Activated CD8-positive, alpha-beta memory T cell treated with anti-CD3 and anti-CD28 coated beads, Interleukin-2, amount 50 U/mL, for 24 hours (primary cell): ENCODE data around the gene HHIP.

ENCODE experiments used
- DNase-seq: peaks from one replicate; pipeline ENCODE4 v3.0.0-alpha.2; 2020; ENCODE audit errors: extremely low read depth

HHIP gene

DNA sequence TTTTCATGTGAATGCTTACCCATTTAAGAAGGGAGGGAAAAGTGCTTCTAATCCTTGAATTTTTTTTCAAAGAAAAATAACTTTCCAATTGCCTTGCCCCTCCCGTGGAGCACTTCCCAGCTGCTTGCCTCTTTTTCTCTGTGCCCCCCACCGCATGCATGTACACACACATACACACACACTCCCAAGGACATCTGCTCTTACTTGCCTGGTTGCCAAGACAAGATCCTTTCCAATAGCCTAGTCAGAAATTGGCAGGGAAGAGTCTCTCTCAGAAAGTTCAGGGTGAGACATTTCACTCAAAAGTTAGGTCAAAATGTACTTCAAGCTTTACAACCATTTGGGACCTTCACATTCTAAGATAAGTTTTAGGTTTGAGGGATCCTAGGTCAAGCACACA is 10.9 kb downstream of the HHIP start:
- DNase-seq = no peak

DNA sequence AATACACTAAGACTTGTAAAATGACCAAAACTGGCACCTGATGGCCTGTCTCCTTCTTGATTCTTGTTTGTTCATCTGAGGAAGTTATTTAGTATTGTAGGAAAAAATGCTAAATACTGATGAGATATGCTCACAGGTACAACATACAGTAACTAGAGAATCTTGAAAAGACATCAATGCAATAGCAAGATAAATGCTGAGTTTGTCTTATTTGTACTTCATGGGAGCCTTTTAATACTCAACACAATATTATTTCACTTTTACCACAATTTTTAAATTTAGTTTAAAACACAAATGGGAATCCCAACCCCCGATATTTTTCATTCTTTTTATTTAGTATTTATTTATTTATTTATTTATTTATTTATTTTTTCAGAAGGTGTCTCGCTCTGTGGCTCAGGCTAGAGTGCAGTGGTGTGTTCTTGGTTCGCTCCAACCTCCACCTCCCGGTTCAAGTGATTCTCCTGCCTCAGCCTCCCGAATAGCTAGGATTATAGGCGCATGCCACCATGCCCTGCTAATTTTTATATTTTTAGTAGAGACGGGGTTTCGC is 12.1 kb downstream of the HHIP start:
- DNase-seq = no peak

DNA sequence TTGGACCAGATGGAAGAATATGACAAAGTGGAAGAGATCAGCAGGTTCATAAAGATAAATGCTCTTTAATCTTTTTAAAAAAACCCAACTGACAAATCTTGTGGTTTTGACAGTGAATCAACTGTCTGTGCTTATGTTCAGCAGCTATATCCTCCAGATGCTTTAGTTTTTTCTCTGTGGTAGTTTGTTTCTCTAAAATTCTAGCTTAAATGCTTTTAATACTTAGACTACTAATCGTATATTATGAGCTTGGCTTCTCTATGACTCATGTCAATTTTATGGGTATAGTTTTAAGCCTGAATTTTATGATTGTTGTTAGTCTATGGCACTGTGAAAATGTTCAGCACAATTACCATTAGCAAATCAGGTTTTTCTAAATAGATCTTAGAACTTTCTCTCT is 12.9 kb downstream of the HHIP start:
- no peak for DNase-seq

DNA sequence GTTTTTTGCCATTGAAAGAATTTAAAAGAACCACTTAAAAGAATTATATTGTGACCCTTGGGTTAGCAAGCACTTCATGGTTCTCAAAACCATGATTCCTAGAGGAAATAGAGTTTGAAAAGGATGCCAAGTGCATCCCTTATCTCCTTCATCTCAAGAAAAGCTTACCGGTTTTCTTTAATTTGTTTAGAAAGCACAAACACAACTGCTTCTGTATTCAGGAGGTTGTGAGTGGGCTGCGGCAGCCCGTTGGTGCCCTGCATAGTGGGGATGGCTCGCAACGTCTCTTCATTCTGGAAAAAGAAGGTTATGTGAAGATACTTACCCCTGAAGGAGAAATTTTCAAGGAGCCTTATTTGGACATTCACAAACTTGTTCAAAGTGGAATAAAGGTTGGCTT is 13.5 kb downstream of the HHIP start:
- no peak for DNase-seq

DNA sequence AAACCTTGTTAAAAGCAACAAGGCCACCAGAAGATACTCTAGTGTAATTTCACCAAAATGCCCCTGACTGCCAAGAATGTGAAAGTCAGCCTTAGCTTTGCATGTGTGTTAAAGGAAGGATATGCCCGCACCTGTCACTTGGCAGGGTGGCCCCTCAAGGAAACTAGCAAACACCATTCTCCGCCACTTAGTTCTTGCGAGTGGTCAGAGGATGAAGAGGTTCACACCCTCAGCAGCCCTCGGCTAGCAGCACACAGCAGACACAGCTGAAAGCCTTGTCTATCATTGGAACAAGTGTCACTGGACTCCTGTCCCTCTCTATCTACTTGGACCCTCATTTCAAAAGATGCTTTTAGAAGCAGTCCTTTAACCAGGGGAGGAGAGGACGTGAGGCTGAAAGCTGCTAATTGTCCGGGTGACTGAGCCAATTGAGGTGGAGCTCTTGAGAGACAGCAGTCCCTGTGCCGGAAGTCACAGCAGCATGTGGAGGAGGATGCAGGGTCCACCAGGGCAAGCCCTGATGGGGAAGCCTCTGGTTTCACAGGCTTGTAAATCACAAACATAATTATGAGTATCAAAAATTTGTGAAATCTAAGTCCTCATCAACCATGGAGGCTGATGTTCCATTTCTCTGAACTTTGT is 18.0 kb downstream of the HHIP start:
- no peak for DNase-seq

DNA sequence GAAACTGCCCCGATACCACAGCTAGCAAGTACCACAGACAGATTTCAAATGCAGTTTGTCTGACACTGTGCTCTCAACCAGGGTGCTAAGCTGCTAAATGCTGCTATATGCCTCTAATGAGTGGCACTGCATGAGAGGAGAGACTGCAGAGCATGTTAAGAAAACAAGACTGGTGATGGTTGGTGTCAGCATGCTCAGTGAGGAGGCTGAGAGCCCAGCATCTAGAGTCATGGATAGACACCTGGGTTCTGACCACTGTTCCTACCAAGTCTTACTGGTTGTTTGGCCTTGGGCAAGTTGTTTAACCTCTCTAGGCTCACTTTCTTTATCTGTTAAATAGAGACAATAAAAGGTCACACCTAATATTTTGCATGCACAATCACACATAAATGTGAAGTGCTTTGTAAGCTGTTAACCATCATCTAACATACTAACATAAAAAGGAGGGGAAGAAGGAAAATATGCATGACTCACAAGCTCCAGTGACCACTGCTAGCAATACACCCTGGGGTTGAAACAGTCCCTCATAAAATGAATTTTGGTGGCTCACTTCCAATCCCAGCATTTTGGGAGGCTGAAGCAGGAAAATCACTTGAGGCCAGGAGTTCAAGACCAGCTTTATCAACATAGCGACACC is 20.7 kb downstream of the HHIP start:
- no peak for DNase-seq

DNA sequence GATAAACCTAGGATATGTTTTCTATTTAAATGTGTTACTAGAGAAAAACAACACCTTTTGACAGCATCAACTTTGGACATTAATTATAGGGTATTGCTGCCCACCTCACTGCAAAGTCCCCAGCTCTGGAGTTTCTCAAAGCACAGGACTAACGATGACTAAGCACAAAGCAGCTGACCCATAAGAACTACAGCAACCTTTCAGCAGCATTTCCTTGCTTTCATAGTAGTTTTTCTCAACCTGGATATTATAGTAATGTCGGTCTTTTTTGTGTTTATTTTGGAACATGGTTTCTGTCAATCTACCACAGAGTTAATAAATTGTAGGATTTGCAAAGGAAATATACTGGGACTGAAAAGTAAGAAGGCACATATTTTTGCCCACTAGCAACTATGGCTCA is 21.5 kb downstream of the HHIP start:
- DNase-seq = no peak

GRCh38 chr4:144670776-144671175 is 24.8 kb downstream of the HHIP start:
- DNase-seq = no peak

- DNase-seq = no peak
Measured at GRCh38 chr4:144674711-144675110, 28.8 kb downstream of the HHIP start.

DNA sequence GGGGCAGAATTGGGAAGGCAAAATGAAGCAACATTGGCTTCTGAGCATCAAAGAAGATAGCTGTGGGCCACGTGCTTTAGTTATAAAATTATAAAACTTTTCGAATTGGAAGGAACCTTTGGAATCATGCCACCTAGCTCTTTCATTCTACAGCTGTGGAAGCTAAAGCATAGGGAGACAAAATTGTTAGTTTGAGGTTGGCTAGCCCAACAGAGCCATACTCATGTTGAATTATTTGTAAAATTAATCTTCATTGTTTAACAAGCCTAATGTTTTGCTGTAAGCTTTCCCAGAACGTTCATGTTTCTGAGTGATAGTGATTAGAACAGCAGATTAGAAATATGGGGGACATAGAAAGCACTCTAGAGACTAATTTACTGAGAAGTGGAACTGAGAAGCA is 35.9 kb downstream of the HHIP start:
- DNase-seq = no peak

DNA sequence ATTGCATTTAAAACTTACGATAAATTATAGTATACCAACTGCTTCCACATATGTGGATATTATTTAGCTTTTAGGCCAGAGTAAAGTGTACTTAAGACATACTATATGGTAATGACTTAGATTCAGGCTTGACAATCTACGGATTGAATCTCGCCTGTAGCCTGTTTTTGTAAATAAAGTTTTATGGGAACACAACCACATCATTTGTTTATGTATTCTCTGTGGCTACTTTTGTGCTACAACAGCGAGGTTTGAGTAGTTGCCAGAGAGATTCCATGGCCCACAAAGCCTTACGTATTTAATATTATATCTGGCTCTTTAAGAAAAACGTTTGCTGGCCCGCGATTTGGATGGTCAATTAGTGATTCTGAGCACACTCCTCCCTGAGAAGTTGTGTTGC is 37.6 kb downstream of the HHIP start:
- DNase-seq = no peak

GRCh38 chr4:144685911-144686310 is 40.0 kb downstream of the HHIP start:
- no peak for DNase-seq

- DNase-seq = no peak
Measured at GRCh38 chr4:144686921-144687320, 41.0 kb downstream of the HHIP start.

DNA sequence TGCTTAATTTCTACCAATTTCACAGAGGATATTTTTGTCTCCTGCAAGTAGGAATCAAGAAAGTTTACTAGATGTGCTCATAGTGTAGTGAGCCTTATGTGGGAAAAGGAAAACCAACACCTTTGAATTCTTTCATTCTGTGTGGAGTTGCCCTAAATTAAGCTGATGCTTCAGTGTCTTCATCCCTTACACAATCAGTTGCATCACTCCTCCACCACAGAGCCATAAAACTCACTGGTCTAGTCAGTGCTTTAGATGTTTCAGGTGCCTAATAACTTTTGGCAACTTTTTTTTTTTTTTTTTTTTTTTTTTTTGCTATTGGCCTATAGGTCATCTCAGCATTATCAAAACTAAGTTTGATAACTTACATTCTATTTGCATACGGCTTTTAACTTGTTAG is 41.5 kb downstream of the HHIP start:
- no peak for DNase-seq

DNA sequence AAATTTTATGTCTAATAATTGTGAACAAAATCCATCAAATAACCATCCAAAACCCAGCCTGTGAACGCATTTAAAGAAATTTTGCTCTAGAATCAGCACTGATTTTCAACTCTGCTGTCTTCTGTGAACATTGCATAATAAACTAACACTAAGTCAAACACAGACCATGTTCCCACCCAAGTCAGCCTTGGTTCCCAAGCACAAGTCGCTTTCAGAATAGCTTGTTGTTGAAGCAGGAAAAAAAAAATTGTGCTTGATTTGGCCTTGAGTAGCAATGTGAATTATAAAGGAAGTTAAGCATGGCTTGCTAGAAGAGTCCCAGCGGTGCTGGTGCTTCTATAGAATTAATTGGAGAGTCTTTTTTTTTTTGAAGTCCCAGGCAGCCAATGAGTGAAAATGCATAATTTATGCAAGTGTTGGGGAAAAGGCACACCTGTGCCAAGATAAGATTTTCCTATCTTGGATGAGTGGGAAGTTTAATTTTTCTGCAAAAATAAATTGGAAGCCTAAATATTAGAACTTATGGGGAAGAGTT is 42.1 kb downstream of the HHIP start:
- DNase-seq = no peak

- no peak for DNase-seq
Measured at GRCh38 chr4:144689125-144689524, 43.2 kb downstream of the HHIP start.

DNA sequence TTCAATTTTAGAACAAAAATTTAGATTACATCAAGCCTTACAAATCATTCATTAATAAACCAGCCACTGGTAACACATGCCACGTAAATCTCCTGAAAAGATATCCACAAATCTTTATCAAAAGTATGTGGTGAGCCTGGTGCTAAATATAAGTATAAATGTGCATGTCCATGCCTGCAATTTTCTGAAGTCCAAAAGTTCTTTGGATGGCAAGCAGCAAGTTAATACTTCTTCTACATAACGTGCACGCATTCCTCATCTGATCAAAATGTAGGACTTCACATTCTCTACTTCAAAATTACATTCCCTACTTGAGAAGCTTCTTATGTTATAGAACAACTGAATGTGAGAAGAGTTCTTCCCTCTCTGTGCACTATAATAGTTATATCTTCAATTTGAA is 49.8 kb downstream of the HHIP start:
- DNase-seq = no peak

DNA sequence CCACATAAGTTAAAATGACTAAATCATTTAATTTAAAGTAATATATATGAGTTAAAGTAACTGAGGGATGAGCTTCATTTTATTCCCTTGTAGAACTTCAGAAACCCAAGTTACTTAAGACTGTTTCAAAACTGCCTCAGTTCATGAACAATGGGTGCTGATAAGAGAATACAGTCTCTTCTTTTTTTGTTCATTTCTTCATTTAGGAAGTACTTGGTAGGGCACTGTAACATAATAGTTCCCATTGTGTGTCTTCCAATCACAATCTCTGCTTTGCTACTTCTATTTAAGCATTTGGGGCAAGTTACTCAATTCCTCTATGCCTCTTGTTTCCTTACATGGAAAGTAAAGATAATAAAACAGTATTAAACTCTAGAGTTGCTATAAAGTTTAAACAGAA is 50.4 kb downstream of the HHIP start:
- no peak for DNase-seq

- DNase-seq = no peak
Measured at GRCh38 chr4:144699565-144699964, 53.6 kb downstream of the HHIP start.

GRCh38 chr4:144701683-144702233 is 55.8 kb downstream of the HHIP start:
- DNase-seq = no peak

GRCh38 chr4:144703494-144703893 is 57.5 kb downstream of the HHIP start:
- no peak for DNase-seq

GRCh38 chr4:144705601-144706590 is 59.9 kb downstream of the HHIP start:
- no peak for DNase-seq
